HepG2 (cell line): ENCODE measurements around the gene NR1H3. TPM values are rescaled to one million over a fixed set of nuclear protein-coding genes. Genes with fewer than 3 reads are reported as not detected.

Experiments
- ARID5B ChIP-seq: IDR thresholded peaks from 2 replicates; pipeline ENCODE4 v1.4.0; 2020; ENCODE audit warnings: mild to moderate bottlenecking, missing genetic modification reagents
- ATAD3A ChIP-seq: sonication (generic); formaldehyde crosslinking; IDR thresholded peaks from 2 replicates; pipeline ENCODE4 v1.4.0; 2020; ENCODE audit warnings: missing genetic modification reagents
- ATF6 ChIP-seq: sonication (generic); formaldehyde crosslinking; conservative IDR thresholded peaks from 2 replicates; pipeline ENCODE4 v1.4.0; 2020; ENCODE audit warnings: missing genetic modification reagents
- ATF7 ChIP-seq, 2 experiments: fragments of 450-650 bp in 1 of 2; sonication (generic) in 1 of 2; formaldehyde crosslinking in 1 of 2; IDR thresholded peaks; 2 replicates each; pipeline versions ENCODE4 v1.4.0 to v1.6.1; 2016 to 2020; ENCODE audit warnings: antibody characterized with exemption in 1 of 2, mild to moderate bottlenecking in 1 of 2, missing genetic modification reagents in 1 of 2
- CHD2 ChIP-seq: IDR thresholded peaks from 2 replicates; pipeline ENCODE4 v1.6.1; 2011; ENCODE audit warnings: low read depth, low read length, improper control_type of control experiment
- CHD4 ChIP-seq: fragments of 200-600 bp; sonication (generic); IDR thresholded peaks from 2 replicates; pipeline ENCODE4 v1.7.0; 2017; ENCODE audit warnings: mild to moderate bottlenecking, low read length, borderline replicate concordance
- E2F1 ChIP-seq: sonication (generic); formaldehyde crosslinking; IDR thresholded peaks from 2 replicates; pipeline ENCODE4 v1.5.0; 2020; ENCODE audit warnings: missing genetic modification reagents
- FOXC1 ChIP-seq: sonication (generic); formaldehyde crosslinking; IDR thresholded peaks from 2 replicates; pipeline ENCODE4 v1.8.0; 2022; ENCODE audit warnings: mild to moderate bottlenecking, missing genetic modification reagents, borderline replicate concordance
- KDM5B ChIP-seq: sonication (generic); formaldehyde crosslinking; IDR thresholded peaks from 2 replicates; pipeline ENCODE4 v1.4.0; 2020; ENCODE audit warnings: missing genetic modification reagents, mild to moderate bottlenecking, borderline replicate concordance
- NR0B2 ChIP-seq: sonication (generic); formaldehyde crosslinking; IDR thresholded peaks from 2 replicates; pipeline ENCODE4 v1.4.0; 2020; ENCODE audit warnings: mild to moderate bottlenecking, missing genetic modification reagents
- NRL ChIP-seq: sonication (generic); formaldehyde crosslinking; IDR thresholded peaks from 2 replicates; pipeline ENCODE4 v1.5.0; 2020; ENCODE audit warnings: missing genetic modification reagents, mild to moderate bottlenecking, moderate library complexity, borderline replicate concordance
- SOX5 ChIP-seq: IDR thresholded peaks from 2 replicates; pipeline ENCODE4 v1.6.1; 2016; ENCODE audit warnings: borderline replicate concordance
- TBX3 ChIP-seq: fragments of 450-650 bp; IDR thresholded peaks from 2 replicates; pipeline ENCODE4 v1.6.1; 2017; ENCODE audit warnings: antibody characterized with exemption, mild to moderate bottlenecking, inconsistent platforms, borderline replicate concordance
- USF2 ChIP-seq, 2 experiments: sonication (generic) in 1 of 2; formaldehyde crosslinking in 1 of 2; IDR thresholded peaks; 2 replicates each; pipeline versions ENCODE4 v1.5.1 to v1.6.1; 2011 to 2020; ENCODE audit warnings: borderline replicate concordance in 1 of 2, low read depth in 1 of 2, low read length in 1 of 2, mild to moderate bottlenecking in 1 of 2, missing genetic modification reagents in 1 of 2, moderate library complexity in 1 of 2
- ZNF234 ChIP-seq: sonication (generic); formaldehyde crosslinking; conservative IDR thresholded peaks from 2 replicates; pipeline ENCODE4 v1.5.1; 2020; ENCODE audit warnings: mild to moderate bottlenecking, missing genetic modification reagents
- ZNF382 ChIP-seq: sonication (generic); formaldehyde crosslinking; IDR thresholded peaks from 2 replicates; pipeline ENCODE4 v1.5.0; 2020; ENCODE audit warnings: missing genetic modification reagents, mild to moderate bottlenecking, borderline replicate concordance
- polyA plus RNA-seq, 8 experiments: library from polyadenylated mRNA; depleted of rRNA in 3 of 8; stranded (reverse) in 7 of 8; unstranded in 1 of 8; fragments of >200 nt; fragmentation: Illumina TruSeq in 4 of 8; extraction: Trizol in 4 of 8; gene quantifications; 2 replicates each; pipeline versions ENCODE4 v1.2.1 to v1.2.3, GENCODE V29; 2011 to 2016; ENCODE audit warnings: low read depth in 4 of 8, missing spikeins in 1 of 8, mixed read lengths in 1 of 8; ENCODE audit not compliant: insufficient read depth in 1 of 8
- total RNA-seq, 5 experiments: library from RNA; depleted of rRNA; stranded (reverse); fragments of >200 nt; fragmentation: Illumina TruSeq; extraction: Trizol; gene quantifications; 2 replicates each; pipeline ENCODE4 v1.2.3, GENCODE V29; 2016; ENCODE audit warnings: low read depth in 1 of 5
- TF ChIP-seq, protein P1 (sequence below): sonication (generic); formaldehyde crosslinking; IDR thresholded peaks from 2 replicates; pipeline ENCODE4 v1.4.0; 2020; ENCODE audit warnings: missing genetic modification reagents

Gene NR1H3
- total and polyA plus RNA-seq, 2 of the 13 experiments (the other 11 are each of a cell fraction or from before 2014, with no cell fraction given): 41.8 to 102 TPM

GRCh38 chr11:47249378-47249715 is 8.4 kb upstream of the NR1H3 start (continued):
- TF ChIP-seq CHD4 (no peak), ATF6 (no peak), ZNF382 (CRISPR knock-in tag) (no peak), NR0B2 (CRISPR knock-in tag) (no peak), ZNF234 (CRISPR knock-in tag) (0 out of 2 replicates have a peak, but pooled peaks have one; percentile 50), KDM5B (no peak), ATAD3A (CRISPR knock-in tag) (no peak), TBX3 (no peak), ARID5B (CRISPR knock-in tag) (no peak), E2F1 (CRISPR knock-in tag) (no peak), NRL (CRISPR knock-in tag) (no peak), CHD2 (no peak), FOXC1 (CRISPR knock-in tag) (no peak; the same call in 1 of the 2 replicates), ATF7 (IDR thresholded peaks at IDR 0.05) (no peak), ATF7 (CRISPR knock-in tag; IDR thresholded peaks at IDR 0.05) (no peak), USF2 (IDR thresholded peaks at IDR 0.05; ENCODE audit: low read depth, low read length) (no peak), USF2 (CRISPR knock-in tag; IDR thresholded peaks at IDR 0.05; ENCODE audit: borderline replicate concordance) (no peak), SOX5 (CRISPR knock-in tag) (no peak)
- TF ChIP-seq, protein P1, sequence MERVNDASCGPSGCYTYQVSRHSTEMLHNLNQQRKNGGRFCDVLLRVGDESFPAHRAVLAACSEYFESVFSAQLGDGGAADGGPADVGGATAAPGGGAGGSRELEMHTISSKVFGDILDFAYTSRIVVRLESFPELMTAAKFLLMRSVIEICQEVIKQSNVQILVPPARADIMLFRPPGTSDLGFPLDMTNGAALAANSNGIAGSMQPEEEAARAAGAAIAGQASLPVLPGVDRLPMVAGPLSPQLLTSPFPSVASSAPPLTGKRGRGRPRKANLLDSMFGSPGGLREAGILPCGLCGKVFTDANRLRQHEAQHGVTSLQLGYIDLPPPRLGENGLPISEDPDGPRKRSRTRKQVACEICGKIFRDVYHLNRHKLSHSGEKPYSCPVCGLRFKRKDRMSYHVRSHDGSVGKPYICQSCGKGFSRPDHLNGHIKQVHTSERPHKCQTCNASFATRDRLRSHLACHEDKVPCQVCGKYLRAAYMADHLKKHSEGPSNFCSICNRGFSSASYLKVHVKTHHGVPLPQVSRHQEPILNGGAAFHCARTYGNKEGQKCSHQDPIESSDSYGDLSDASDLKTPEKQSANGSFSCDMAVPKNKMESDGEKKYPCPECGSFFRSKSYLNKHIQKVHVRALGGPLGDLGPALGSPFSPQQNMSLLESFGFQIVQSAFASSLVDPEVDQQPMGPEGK (CRISPR knock-in tag): peak; percentile 1; the same call in 1 of the 2 replicates
